ENCODE measurements around the gene ADAM19. TPM values are rescaled to one million over a fixed set of nuclear protein-coding genes. Genes with fewer than 3 reads are reported as not detected.
"Not testable (repeated sequence)": the region's sequence is repeated elsewhere in the genome, so short reads cannot be mapped to it uniquely, and the experiment has no call there.

Gene ADAM19
- total RNA-seq, 1 donor from 2014 or later, result 9.1 TPM

DNA sequence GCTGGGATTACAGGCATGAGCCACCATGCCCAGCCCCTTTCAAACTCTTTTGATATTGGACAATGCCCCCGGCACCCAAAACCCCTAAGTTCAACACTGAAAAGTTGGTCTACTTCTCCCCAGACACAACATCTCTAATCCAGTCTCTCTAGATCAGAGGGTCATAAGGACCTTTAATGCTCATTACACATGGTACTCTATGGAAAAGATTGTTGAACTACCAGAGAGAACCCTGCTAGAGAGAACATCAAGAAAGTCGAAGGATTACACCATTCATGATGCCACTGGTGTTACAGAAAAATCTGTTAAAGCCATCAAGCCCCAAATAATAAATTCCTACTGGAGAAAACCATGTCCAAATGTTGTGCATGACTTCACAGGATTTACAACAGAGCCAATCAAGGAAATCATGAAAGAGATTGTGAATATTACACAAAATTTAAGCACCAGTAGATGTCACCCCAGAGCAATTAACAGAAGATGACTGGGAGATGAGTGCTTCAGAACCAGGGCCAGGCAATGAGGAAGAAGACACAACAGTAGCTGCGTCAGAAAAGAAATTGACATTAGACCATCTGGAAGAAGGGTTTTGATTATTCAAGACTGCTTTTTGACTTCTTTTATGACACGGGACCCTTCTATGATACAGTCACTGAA, 143.9 kb downstream of the ADAM19 start:
- H3K27me3 Mint-ChIP-seq (ENCODE audit: low read depth), result peaks cover 3% of the 10 kb centered on the region

GRCh38 chr5:157429920-157430319, 145.7 kb downstream of the ADAM19 start:
- H3K36me3 Mint-ChIP-seq (ENCODE audit: low read depth); H3K27me3 Mint-ChIP-seq (ENCODE audit: low read depth); H3K4me3 Mint-ChIP-seq; H3K4me1 Mint-ChIP-seq; H3K9me3 Mint-ChIP-seq; H3K27ac Mint-ChIP-seq (ENCODE audit: unreplicated experiment); DNase-seq (ENCODE audit: low read depth, low spot score): not testable (repeated sequence)

More for the DNA sequence above, 143.9 kb downstream of the ADAM19 start:
- Mint-ChIP-seq H3K36me3 (ENCODE audit: low read depth) (peaks cover 2% of the 10 kb centered on the region), H3K4me3 (no peak overlapping the region), H3K9me3 (peaks cover 13% of the 10 kb centered on the region), H3K27ac (ENCODE audit: unreplicated experiment) (no peak overlapping the region), H3K4me1 (no peaks in the 10 kb centered on the region)
- no peak for DNase-seq (ENCODE audit: low read depth, low spot score)
- peak; percentile 65 for TF ChIP-seq CTCF (conservative IDR thresholded peaks at IDR 0.05)

Other genes starting within 250 kb of the ADAM19 start
- gene NIPAL4, start 115.6 kb downstream of the ADAM19 start, total RNA-seq, result not detected in 2 replicates
- not detected in 2 replicates for gene SOX30, start 76.7 kb upstream of the ADAM19 start, total RNA-seq
- not detected in 2 replicates for gene C5orf52, start 95.8 kb upstream of the ADAM19 start, total RNA-seq
- gene THG1L, start 155.6 kb upstream of the ADAM19 start, total RNA-seq, result 19.5 and 20.1 TPM in 2 replicates
- 10.4 and 11.3 TPM in 2 replicates for gene LSM11, start 167.9 kb upstream of the ADAM19 start, total RNA-seq

Data from neural crest cell (in vitro differentiated cells).